Suppressor macrophage treated with lipopolysaccharide for 1 hour (primary cell): Measurements from ENCODE around the gene RBM20.
"Not testable (repeated sequence)": the region's sequence is repeated elsewhere in the genome, so short reads cannot be mapped to it uniquely, and the experiment has no call there.

Experiments
- DNase-seq, 3 donors: peaks; one replicate each; pipeline ENCODE4 v3.0.0-alpha.2; 2020 to 2022

The RBM20 gene

DNA sequence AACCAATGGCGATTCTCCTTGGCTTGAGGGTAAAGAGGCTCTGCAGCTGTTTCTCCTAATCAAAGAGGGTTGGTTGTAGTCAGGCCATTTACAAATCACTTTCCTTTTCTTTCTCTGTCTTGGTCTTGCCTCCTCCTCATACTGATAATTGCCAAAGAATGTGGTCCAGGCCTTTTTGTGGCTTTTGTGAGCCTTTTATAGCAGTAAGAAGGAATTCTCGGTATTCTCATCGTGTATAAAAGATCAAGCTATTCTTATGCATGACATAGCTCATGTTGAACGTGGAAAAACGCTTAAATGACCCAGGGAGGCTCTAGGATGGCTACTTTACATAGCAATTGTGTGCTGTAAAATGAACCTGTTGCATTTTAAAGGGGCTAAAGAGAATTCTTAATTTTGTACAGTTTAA is 62.6 kb downstream of the RBM20 start:
- DNase-seq, result no peak

DNA sequence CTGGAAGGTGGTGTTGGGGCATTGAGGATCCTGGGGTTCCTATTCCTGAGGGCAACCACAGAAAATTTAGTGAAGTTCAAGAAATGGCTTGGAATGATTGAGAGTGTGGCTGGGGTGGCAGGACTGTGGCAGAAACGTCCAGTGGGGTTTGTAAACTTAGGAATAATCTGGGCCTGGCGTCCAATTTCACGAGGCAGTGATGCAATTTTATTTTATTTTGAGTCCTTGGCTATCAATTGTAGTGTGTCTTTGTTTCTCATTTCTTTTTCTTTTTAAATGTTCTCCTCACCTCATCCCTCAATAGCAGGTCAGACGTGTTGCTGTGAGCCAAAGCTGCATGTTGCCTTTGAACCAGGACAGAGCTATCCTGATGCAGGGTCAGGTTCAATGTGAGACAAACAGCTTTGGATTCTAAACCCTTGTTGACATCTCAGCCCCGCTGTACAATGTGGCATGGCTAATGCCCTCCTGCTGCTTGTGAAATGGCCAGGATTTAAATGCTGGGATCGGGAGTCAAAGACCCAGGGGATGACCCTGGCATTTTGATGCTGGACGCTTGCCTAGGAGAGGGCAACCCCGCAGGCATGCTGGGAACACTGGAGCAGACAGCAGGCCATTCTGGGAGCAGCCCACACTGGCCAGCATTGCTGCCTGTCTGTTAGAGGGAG is 64.8 kb downstream of the RBM20 start:
- DNase-seq, result no peak

DNA sequence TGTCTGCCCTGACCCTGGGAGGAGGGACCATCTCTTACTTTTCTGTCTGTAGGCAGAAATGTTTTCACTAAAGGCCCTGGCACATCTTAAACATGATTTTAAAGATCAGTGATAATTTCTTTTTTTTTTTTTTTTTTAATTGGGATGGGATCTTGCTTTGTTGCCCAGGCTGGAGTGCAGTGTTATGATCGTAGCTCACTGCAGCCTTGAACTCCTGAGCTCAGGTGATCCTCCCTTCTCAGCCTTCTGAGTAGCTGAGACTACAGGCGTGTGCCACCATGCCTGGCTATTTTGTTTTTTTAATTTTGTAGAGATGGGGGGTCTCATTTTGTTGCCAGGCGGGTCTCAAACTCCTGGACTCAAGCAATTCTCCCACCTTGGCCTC is 65.3 kb downstream of the RBM20 start:
- DNase-seq, result no peak

DNA sequence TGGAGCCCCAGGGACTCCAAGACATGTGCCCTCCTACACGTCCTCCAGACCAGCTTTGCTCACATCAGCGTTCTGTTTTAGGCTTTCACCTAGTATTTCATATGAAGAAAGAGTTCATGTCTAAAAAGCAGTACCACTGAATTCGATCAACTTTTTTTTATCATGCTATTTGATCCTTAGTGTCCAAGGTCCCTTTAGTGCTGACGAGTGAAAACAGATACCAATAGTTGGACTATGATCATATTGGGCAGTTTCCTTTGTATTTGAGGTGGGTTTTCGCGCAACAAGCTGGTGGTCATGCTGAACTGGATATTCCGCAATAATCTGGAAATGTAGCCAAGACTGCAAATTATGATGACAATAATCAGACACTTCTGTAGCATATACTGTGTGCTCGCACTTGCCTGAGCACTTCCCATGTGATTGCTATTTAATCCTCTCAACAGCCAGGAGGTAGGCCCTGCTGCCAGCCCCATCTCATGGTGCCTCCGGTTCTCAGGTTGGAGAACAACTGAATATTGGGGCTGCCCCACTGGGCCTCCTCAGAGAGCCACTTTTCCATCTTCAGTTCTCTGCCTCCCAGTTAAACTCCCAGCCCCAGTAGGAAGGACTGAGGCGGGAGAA is 65.9 kb downstream of the RBM20 start:
- DNase-seq, result no peak

DNA sequence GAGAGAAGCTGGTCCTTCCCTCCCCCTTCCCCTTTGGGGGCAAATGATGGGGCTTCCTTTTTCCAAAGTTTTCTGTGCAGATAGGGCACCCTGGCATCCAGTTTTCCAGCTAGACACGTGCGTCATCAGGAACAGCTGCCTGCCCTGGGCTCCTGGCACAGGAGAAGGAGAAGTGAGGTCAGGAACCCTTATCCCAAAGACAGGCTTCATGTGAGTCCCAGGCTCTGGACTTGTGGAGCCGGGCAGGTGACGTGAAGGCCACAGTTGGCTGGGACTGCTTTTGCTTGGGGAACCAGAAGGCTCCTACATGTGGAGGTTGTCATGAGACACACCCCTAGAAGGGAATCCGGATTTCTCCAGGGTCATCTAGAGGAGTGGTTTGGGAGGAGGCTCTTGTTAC is 66.5 kb downstream of the RBM20 start:
- DNase-seq, result no peak

DNA sequence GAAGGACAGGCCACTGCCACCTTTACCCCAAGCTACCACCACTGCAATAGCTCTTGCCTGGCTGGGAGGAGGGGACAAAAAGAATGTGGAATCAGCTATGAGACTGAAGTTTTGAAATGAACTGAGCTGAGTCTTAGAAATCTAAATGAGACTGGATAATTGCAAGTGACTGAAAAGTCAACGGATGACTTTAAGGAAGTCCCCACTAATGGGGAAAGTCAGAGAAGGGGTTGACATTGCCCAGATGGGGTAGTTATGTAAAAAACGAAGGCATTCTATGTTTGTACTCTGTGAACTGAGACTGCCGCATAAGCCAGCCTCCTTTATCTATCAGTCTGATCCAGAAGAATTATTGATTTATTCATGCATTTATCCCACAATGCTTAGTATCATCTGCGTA is 67.2 kb downstream of the RBM20 start:
- no peak for DNase-seq

DNA sequence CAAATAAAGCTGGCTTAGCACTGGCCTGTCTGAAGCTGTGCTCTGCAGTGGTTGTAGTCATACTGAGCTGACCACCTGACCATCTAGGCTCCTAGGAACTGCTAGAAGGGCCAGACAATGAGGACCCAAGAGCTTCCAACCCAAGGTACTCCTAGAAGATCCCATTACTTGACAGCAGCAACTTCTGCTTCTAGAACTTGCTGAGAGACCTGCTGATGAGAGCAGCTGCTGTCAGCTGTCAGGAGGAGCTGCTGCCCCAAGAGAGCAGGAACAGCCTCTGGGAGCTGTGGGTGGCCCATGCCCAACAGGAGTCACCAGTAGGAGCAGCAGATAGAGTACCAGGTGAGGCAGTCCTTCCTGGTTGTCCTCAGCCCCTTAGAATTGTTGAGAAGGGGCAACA is 70.2 kb downstream of the RBM20 start:
- peak in 1 of 3 donors; percentile 22 for DNase-seq

DNA sequence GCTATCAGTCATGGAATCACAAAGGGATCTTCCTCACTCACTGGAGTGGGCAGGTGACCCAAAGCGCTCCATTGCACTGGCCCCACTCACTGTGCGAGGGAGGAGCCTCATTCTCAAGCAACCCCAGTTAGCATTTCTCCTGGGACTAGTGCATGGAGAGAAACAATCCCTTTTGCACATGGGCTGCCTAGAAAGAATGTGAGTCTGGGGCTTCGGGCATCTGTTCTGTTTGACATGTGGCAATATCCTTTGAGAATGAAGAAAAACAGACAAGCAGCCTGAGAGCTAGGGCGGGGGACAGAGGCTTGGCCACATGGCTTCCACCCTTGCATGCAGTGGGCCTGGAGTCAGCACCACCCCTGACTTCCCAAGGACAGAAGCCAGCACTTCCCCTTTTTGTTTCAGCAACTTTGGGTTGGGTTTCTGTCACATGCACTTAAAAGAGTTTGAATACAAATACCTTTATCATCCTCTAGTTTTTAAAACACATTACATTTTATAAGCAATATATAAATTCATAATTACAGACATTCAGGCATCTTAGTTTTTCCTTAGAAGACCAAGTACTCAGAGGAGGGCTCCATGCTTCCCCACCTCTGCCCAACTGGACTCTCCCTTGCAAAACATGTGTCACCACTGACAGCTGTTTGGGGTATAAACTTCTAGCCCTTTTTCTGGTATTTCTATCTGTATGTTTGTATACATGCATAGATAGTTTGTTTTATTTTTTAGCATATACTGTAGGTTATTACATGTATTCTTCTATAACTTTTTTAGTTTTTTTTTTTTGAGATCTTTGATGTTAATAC is 73.8 kb downstream of the RBM20 start:
- peak; percentile 68 to 80 (median 69) for DNase-seq

DNA sequence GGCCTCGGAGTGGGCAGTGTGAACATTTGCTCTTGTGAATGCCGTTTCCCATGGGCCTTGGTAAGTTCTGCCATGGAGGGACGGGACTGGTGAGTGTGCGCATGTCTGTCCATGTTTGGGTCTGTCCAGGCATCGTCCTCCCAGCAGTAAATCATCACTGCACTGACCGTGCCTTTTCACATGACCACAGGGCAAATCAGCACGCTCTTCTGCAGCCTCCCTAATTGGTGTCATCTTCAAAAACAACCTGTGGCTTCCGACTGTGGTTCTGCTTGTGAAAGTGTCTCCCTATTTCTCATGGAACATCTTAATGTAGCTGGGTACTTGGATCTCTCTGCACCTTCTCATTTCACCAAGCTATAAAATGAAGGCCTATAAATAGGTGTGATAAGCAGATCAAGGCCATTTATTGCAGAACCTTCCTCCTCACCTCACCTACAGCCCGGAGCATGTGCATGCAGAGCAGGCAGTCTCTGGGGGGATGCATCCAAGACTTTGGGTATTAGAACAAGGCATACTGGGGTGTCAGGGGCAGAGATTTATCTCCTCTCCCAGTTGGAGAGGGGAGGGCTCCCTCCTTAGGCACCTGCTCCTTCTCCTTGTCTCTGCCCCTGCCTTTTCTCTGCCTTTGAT is 77.4 kb downstream of the RBM20 start:
- DNase-seq, result no peak

DNA sequence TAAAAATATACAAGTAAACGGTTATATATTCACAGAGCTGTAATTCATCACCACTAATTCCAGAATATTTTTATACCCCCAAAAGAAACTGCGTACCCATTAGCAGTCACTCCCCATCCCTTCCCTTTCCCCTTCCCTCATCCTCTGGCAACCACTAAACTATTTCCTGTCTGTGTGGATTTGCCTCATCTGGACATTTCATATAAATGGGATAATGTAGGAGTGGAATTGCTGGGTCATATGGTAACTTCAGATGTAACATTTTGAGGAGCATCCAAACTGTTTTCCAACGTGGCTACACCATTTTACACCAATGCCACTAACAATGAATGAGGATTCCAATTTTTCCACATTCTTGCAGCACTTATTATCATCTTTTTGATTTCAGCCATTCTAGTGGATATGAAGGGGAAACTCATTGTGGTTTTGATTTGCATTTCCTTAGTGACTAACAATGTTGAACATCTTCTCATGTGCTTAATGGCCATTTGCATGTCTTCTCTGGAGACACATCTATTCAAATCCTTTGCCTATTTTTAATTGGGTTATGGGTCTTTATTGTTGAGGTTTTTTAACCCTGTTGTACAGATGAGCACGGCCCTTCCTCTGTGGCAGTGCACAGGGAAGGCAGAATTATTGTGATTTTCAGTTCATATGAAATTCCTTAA is 79.2 kb downstream of the RBM20 start:
- DNase-seq, result peak in 1 of 3 donors; percentile 8

DNA sequence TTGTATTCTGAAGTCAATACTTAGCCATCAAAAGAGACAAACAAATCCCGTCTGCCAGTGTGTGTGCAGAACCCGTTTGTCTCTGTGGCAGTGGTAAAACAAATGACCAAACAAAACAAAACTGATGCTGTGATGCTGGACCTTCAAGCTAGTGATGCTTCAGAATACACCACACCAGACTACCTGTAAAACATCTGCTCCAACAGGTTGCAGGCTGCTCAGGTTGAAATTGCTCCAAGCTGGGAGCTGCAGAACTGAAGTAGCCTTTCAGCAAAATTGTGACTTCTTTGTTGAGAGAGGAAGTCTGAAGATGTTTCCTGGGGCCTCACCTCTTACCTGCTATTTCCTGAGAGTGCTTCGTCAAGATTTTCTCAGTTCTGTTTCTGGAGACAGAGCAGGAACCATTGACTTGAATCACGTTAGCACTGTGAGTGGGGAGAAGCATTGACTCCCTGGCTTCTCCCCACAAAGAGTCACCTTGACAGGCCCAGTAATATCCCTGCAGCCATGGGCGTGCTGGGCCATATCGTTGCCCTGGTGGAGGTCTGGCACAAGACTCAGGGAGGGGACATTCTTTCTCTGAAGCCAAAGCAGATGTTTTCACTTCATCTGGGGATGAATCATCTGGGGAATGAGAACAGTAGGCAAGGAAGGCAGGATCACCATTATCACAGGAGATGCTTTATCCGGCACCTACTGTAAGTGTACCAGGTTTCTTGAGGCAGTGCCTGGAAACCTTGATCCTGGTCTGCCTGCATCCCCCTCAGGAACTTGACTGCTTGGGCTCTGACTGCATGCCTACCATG is 80.2 kb downstream of the RBM20 start:
- no peak for DNase-seq

DNA sequence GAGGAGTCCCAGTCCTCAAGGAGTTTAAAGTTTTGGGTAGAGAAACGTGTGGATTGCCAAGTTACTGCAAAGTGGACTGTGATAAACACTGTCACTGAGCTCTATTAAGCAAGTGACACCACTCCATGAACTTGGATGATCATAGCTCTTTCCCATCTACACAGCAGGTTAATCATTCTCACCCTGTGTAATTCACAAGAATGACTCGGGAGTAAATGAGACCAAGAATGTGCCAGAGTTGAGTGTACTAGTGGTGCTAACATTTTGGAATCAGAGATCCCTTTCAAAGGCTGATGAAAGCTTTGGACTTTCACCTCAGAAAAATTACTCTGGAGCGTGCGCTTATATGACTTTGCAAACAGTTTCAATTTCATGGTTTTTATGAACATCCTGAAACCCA is 80.8 kb downstream of the RBM20 start:
- DNase-seq, result no peak

DNA sequence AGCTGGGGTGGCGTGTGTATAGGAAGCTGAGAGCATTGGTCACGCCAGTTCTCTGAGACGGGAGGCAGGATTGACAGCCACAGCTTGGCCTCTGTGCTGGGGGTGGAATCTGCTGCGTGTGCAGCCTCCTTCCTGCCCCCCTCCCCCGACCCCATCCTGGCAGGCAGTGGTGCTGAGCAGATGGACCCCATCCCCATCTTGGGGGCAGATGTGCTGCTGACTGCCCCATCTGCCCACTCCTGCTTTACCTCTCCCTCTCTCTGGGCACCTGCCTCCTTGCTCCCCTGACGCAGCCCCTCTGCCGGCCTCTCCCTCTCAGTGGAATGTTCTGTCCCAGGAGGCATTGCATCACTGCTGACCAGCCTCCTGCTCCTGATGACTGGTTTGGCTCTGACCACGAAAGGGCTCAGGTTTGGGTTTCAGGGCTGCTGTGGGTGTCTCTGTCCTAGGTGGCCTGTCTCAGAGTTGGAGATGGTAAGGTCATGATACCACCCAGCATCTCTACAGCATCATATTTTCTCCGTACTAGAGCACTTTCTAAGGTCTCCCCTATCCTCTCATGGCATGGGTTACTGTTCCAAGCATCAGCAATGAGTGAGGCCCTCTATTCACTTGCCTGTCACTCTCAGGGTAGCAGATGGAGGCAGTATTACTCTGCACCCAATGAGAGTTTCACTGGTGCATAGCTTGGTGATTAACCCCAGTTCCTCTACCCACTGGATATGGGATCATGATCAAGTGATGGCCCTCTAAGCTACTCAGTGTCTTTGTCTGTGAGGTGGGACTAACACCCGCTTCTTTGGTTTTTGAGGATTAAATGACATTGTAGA is 81.9 kb downstream of the RBM20 start:
- DNase-seq, result no peak

DNA sequence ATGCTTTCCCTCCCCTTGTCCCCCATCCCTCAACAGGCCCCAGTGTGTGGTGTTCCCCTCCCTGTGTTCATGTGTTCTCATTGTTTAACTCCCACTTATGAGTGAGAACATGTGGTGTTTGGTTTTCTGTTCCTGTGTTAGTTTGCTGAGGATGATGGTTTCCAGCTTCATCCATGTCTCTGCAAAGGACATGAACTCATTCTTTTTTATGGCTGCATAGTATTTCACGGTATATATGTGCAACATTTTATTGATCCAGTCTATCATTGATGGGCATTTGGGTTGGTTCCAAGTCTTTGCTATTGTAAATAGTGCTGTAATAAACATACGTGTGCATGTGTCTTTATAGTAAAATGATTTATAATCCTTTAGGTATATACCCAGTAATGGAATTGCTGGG is 83.6 kb downstream of the RBM20 start:
- DNase-seq, result not testable (repeated sequence)

DNA sequence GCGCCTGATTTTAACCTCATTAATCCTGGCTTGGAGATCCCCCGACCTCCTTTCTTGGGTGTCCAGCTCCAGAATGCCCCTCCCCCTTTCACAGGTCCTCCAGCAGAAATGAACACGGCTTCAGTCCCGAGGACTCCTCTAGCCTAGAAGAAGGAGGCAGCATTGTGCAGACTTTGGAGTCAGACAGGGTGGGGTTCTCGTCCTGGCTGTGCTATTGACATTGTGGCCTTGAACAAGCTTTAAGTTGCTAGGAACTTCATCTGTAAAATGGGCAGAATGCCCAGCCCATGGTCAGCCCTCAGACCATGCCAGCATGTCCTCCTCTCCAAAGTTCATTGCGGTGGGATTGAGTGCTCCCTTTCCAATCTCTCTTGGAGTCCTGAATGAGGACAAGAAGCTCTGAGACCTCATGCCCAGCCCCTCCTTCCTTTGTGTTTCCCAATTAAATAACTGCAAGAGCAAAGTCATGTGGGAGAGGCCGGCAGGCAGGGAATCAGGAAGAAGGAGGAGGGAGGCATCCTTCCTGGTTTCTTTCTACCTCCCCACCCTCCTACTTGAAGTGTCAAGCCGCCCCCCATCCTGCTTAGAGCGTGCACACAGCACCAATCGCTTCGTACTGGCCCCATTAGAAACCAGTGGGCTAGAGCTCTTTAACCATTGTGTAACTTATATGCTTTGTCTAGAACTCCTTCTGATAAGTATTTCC is 86.4 kb downstream of the RBM20 start:
- peak in 2 of 3 donors; percentile 22 to 28 for DNase-seq

DNA sequence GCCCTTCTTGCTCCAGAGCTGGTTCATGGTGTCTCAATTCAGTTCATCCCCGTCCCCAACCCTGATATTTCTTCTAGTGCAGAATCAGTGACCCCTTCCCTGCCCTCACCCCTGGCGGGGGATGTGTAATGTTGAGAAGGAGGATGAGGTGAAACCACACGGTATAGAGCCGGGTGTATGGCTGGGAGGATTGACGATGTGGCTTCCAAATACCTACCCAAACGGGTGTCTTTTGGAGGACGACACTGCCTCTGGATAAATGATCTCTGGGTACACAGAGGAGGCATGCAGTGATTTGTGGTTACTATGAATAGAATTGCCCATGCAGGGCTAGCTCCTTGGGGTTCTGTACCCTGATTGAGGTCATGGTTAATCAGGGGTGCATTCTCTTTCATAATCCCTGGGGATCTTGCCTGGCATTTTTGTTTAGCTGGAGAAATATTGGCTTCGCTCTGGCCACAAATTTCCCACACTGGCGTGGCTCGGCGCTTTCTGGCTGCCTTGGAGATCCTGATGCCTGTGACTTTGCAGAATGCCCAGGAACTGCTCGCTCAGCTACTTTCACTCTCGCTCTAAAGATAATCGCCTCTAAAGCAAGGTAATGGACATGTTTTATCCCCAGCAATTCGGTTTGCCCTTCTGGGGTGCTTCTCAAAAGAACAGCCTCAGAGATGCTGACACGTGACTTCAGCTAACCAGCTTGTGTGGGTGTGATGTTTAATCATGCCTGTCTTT is 89.2 kb downstream of the RBM20 start:
- DNase-seq, result peak in 1 of 3 donors; percentile 10

DNA sequence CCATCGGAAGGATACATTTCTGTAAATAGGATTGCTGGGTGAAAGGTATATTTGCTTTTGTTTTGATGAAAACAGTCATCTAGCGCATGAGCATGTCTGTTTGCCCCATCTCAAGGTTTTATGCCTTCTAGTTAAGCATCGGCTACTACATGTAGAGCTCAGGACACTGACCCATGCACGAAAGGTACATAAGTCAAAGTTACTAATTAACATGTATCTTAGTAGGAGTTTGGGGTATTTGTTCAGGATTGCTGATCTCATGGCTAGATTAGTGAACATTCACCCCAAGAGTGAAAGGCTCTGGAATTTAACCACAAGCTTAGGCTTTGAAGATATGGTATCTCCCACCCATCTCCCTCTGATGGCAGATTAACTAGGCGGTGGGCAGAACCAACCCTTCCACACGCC is 91.5 kb downstream of the RBM20 start:
- no peak for DNase-seq

DNA sequence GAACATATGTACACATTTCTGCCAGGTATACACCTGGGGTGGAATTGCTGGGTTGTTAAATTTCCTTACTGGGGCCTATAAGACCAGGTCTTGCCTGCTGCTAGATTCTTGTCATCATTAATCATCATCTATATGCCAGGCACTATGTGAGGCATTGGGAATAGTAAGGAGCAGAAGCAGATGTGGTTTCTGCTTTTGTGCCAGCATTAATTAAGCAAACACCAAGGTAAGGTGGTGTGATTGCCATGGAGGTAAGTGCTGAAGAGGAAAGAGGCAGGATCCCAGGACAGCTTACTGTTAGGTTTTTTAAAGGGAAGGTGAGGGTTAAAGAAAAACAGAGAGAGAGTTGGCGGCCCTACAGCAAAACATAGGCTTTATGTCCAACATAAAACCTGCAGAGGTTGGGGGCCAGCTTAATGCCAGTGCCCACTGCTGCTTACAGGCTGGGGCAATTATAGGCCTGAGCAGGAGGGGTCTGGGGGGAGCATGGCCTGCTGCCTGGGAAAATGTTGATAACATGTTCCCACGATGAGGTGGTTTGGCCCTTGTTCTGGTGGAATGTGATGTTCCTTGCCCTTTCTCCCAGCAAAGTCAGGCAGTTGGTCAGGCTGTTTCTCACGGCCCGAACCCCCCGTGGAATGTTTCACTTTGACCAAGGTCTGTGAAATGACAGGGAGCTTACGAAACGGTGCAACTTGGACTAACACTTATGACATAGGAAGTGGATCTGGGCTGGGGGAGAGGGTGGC is 93.9 kb downstream of the RBM20 start:
- no peak for DNase-seq

DNA sequence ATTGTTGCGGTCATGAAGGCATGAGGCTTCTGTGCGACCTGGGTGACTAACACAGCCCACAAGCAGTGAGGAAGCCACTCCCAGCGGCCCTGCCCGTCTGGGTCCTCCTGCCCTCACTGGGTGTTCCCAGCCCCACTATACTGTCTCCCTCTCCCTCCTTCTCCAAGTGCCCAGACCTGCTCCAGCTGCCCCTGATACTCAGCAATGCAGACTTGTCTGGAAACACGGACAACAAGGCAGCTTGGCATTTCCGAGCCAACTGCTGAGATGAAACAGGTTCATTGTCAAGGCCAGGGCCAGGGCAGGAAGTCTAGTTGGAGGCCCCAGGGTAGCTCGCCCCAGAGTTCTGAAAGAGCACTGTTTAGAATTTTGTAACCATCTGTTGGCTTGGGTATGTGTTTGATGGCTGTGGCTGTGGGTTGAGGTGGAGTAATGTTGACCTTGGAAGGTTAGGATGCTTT is 95.7 kb downstream of the RBM20 start:
- no peak for DNase-seq
